T-helper 9 cell (primary cell): Measurements from ENCODE around the gene SLC2A1.
"Not testable (repeated sequence)": the region's sequence is repeated elsewhere in the genome, so short reads cannot be mapped to it uniquely, and the experiment has no call there.

Experiments
- DNase-seq: peaks from one replicate; pipeline ENCODE4 v3.0.0-alpha.2; 2020

The SLC2A1 gene

GRCh38 chr1:42927274-42927841 lies 31.3 kb downstream of the SLC2A1 start:
- DNase-seq, result no peak

GRCh38 chr1:42926879-42927242 lies 31.8 kb downstream of the SLC2A1 start:
- DNase-seq, result no peak

- no peak for DNase-seq
Observed at GRCh38 chr1:42926235-42926878, 32.3 kb downstream of the SLC2A1 start.

DNA sequence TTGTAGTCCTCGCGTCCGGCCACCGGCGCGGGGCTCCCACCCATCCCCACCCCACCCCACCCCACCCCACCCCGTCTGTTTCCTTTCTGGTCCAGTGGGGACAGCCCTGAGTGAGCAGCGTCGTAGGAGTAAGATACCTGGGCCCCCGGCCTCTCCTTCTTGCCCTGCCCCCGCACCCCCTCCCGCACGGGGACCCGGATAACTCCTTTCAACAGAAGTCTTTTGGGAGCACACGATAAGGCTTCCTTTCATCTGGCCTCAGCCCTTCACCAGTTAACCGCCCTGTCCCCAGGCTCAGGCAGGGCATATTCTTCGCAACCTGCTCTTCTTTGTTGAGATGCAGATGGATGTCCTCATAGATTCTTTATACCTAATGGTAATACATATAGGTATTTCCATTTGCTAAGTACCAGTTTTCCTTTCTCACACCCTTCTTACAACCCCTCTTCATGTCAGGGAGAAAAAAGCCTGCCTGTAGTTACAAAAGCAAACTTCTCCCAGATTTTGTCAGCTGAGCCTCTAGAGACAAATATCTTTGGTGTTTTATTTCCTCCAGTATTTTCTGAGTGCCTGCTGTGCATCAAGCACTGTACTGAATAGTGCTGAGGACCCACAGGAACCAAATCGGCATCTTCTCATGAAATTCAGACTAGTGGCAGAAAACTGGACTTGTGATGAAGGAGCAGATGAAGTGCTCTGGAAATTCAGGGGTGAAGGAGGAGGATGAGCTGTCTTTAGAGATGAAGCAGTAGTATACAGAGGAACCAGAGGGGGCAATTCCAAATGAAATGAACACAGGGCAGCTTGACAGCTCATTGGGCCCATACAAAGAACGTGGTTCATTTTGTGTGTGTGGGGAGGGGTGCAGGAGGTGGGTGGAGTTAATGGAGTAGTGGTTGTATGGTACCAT lies 33.6 kb downstream of the SLC2A1 start:
- DNase-seq, result no peak

GRCh38 chr1:42924082-42924850 lies 34.4 kb downstream of the SLC2A1 start:
- peak; percentile 88 for DNase-seq

- no peak for DNase-seq
Observed at GRCh38 chr1:42923367-42924081, 35.1 kb downstream of the SLC2A1 start.

DNA sequence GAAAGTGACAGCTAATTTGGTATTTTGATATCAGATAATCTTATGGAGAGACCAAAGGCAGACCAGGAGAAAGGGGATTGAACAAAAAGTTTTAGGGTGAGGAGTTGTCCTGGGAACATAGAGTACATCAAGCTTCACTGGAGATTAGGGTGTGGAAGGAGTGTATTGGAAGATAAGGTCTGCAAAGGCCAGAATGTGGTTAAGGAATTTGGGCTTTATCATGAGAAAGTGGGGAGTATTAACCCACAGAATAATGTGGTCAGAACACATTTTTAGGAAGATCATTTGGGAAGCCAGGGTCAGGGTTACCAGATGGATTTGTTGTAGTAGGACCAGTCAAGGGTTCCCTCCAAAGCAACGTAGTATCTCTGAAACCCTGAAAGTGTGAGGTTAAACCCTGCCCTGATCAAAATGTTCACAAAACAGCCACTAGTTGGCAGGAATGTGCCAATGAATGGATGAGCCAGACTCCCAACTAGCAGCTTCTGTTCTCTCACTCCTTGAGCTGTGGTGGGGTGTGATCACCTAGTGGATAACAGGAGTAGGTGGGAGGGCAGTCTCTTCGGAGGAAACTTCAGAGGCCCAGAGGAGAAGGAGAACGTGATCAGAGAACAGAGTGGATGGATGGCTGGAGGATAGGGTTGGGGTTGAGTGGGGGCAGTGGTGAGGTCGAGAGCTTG lies 35.8 kb downstream of the SLC2A1 start:
- no peak for DNase-seq

GRCh38 chr1:42921769-42922168 lies 36.9 kb downstream of the SLC2A1 start:
- DNase-seq, result no peak

GRCh38 chr1:42919651-42920050 lies 39.0 kb downstream of the SLC2A1 start:
- not testable (repeated sequence) for DNase-seq

- DNase-seq, result no peak
Observed at GRCh38 chr1:42917241-42917495, 41.5 kb downstream of the SLC2A1 start.

GRCh38 chr1:42915456-42915855 lies 43.2 kb downstream of the SLC2A1 start:
- DNase-seq, result no peak

DNA sequence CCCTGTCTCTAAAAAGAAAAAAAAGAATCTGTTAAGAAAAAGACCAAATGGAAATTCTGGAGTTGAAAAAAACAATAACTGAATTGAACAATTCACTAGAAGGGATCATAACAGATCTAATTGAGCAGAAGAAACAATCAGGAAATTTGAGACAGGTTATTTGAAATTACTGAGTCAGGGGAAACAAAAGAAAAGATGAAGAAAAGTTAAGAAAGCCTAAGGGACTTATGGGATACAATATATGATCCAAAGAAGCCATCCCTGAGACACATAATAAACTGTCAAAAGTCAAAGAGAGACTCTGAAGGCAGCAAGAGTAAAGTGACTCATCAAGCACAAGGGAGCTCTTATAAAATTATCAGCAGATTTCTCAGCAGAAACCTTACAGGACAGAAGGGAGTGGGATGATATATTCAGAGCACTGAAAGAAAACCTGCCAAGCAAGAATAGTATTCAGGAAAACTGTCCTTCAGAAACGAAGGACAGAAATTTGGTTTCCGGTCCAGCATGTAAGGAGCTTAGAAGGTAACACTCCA lies 44.5 kb downstream of the SLC2A1 start:
- DNase-seq, result no peak

DNA sequence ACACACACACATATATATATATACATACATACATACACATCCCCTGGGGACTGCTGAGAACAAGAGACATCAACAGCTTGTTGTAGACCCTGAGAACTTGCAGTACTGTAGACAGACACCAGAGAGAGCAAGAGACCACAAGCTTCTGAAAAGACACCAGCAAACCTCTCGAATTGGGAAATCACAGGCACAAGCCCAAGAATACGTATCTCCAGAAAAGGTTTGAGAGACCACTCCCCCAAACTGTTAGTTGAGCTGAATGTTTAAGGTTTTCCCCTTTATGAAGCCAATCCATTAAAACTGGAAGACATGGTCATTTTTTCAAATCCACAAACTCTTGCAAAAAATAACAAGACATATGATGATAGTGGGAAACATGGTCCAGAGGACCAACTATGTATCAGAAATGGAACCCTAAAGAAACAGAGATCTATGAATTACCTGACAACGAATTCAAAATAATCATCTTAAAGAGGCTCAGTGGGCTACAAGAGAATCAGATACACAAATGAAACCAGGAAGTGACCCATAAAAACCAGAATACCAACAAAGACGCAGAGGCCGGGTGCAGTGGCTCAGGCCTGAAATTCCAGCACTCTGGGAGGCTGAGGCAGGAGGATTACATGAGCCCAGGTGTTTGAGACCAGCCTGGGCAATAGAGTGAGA lies 45.1 kb downstream of the SLC2A1 start:
- DNase-seq, result peak; percentile 38

- no peak for DNase-seq
Observed at GRCh38 chr1:42910985-42911384, 47.7 kb downstream of the SLC2A1 start.

DNA sequence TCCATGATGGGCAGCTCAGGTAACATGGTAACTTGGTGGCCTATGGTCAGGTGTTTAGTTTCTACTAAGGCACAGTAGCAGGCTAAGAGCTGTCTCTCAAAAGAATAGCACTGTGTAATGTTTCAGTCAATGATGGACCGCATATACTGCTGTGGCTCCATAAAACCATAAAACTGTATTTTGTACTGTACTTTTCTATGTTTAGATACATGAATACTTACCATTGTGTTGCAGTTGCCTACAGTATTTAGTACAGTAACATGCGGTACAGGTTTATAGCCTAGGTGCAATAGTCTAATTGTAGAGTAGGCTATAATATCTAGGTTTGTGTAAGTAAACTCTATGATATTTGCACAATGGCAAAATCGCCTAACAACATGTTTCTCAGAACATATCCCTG lies 50.6 kb downstream of the SLC2A1 start:
- no peak for DNase-seq

DNA sequence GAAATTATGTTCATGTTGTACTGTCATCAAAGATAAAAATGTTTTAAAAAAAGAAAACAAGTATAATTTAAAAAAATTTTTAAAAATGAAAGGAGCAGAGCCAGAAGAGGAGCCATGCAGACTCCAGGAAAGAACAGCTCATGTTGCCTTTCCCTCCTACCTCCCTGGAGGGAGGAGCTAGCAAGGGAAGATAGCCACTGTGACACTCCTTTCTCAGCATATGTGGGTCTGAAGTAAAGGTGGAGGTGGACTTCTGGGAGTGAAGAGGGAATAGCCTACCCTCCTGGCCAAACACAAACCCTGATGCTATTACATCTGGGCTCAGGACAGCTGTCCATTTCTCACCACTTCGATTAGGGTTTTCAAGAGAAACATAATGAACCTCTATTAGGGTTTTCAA lies 54.2 kb downstream of the SLC2A1 start:
- DNase-seq, result no peak

GRCh38 chr1:42899960-42900359 lies 58.7 kb downstream of the SLC2A1 start:
- not testable (repeated sequence) for DNase-seq

GRCh38 chr1:42891465-42892138 lies 67.1 kb downstream of the SLC2A1 start:
- DNase-seq, result no peak

- no peak for DNase-seq
Observed at GRCh38 chr1:42889264-42889663, 69.4 kb downstream of the SLC2A1 start.

DNA sequence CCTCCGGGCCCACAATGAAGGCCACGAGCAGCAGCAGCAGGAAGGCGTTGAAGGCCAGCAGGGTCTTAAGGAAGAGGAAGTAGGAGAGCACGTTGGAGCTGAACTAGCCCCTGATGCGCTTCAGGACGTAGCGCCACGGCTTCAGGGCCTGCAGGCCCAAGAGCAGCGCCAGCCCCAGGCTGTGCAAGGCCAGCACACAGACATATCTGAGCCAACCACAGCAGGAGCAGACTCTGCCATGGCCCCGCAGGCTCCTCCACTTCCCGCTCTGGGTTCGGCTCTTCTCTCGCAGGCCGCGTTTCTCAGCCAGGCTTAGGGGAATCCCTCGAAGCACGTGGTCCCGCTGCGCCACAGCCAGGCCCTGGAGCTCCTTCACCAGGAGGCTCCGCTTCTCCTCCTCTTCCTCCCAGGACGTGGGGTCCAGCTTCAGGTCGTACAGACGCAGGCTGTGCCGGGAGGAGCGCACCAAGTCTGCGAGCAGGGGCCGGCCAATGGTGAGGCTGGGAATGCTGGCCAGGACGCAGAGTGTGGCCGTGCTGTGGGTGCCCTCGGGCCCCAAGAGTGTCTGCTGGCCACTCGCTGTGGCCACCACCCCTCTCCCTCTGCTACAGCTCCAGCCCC lies 70.5 kb downstream of the SLC2A1 start:
- DNase-seq, result no peak
